Activated CD4-positive, CD25-positive, alpha-beta regulatory T cell treated with anti-CD3 and anti-CD28 coated beads, Interleukin-2, amount 50 U/mL, for 16 hours (primary cell): ENCODE measurements around the gene LASP1.

Experiments used
- DNase-seq: peaks from one replicate; pipeline ENCODE4 v3.0.0-alpha.2; 2020; ENCODE audit warnings: low read depth, low spot score

The LASP1 gene

DNA sequence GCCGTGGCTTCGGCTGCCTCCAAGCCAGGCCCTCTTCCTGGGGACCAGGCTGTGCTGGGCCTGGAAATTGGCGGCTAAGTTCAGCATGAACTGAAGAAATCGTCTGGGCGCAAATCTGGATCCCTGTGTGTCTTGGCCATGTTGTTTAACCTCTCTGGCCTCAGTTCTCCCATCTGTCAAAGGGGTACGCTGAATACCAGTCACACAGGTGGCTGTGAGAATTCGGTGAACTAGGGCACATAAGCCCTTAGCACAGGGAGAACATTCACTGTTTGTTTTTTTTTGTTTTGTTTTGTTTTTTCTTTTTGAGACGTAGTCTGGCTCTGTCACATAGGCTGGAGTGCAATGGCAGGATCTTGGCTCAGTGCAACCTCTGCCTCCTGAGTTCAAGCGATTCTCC lies 19.0 kb downstream of the LASP1 start:
- DNase-seq = no peak

DNA sequence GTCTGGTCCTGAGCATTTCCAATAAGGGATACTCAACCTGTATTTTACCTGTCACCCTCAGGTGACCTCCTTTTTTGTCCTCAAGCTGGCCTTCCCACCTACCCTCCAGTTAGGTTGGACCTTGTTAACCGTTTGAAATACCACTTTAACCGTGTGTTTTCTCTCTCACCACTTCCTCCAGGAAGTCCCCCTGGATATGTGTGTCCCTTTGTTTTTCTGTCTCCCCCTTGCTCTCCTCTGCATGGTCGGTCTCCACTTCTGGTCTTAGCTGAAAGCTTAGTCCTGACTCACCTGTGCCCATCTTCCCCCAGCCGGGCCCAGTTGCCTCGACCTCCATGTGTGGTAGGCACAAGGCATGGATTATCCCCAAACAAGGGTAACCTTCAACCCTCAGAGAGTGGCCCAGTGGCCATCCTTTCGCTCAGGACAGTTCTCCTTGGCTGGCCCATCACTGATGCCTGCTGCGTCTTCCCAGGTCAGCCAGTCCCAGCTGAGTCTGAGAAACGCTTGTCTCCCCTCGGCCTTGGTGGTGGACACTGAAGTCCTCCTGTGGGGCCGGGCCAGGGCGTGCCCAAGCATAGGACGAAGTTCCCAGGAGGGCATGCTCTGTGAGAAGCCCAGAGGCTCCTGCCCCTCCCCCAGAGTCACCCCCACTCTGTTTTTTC lies 20.0 kb downstream of the LASP1 start:
- DNase-seq = no peak

- no peak for DNase-seq
Measured at GRCh38 chr17:38890410-38890746, 20.5 kb downstream of the LASP1 start.

- DNase-seq = no peak
Measured at GRCh38 chr17:38891441-38891840, 21.6 kb downstream of the LASP1 start.

GRCh38 chr17:38892083-38892482 lies 22.2 kb downstream of the LASP1 start:
- DNase-seq = no peak

GRCh38 chr17:38892620-38893019 lies 22.8 kb downstream of the LASP1 start:
- DNase-seq = no peak

- DNase-seq = no peak
Measured at GRCh38 chr17:38893113-38893512, 23.3 kb downstream of the LASP1 start.

DNA sequence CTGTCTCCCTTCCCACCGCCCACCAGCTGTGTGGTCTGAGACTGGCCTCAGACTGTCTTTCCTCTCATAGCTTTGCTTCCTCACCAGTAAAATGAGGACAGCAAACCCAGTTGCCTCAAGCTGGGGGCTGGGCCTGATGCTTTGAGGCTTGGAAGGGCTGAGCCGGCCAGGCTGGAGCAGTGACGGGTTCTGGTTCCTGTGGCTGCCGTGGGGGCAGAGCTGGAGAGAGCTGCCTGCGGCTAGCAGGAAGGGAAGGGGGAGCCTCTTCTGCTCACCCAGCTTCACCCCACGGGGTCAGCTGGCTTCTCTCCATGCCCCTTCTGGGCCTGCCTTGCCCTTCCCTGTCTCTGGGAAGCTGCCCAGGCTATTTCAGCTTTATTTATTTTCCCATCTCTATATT lies 23.7 kb downstream of the LASP1 start:
- no peak for DNase-seq

- no peak for DNase-seq
Measured at GRCh38 chr17:38894276-38894675, 24.4 kb downstream of the LASP1 start.

GRCh38 chr17:38896346-38896954 lies 26.6 kb downstream of the LASP1 start:
- no peak for DNase-seq

DNA sequence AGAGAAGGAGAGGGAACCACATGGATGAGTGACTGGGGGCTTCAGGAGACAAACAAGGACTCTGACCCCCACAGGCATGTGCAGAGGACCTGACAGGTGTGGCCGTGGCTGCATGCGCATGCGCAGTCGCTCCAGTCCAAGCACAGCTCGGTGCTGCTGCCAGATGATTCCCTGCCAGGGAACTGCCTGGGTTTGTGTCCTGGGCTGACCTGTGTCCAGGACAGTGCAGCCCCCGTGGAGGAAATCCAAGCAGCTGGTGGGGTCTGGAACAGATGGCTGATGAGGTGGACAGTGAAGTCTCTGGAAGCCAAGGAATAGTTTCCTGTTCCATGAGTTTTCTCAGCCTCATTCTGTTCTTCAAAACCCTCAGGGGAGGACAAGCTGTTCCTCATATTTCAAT lies 27.3 kb downstream of the LASP1 start:
- no peak for DNase-seq

- no peak for DNase-seq
Measured at GRCh38 chr17:38897671-38898290, 27.9 kb downstream of the LASP1 start.

DNA sequence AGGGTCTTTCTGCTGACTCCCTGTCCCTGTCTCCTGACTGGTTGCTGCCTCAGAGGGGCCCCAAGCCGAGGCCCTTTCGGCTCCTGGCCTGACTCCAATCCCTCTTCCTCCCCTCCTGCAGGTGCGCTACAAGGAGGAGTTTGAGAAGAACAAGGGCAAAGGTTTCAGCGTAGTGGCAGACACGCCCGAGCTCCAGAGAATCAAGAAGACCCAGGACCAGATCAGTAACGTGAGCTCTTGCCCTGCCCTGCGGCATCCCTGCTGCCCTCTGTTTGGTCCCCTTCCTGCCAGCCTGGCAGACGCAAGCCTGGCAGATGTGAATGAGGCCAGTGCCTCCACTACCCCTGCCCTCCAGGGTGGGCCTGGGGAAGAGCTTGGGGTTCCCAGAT lies 28.4 kb downstream of the LASP1 start:
- DNase-seq = no peak

DNA sequence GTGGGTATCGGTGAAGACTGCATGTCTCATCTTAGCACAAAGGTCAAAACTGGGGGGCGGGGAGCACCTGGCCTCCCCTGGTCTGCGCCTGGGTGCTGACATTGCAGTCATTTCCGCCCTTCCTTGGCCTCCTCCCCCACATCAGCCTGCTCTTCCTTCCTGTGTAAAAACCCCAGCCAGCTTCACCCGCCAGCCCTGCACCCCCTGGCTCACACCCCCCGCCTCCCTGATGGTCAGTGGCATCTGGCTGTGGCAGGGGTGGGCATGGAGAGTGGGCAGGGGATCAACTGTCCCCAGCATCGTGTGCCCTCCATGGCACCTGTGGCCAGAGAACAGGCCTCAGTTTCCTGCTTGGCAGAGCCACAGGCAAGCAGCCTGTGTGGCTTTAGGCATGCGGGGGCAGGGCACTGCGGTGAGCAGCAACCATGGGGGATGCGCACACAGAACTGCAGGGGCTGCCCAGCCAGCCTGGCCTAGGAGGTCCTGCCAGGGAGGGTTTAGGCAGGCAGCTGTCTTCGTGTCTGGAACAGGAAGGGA lies 29.0 kb downstream of the LASP1 start:
- peak; percentile 73 for DNase-seq

- no peak for DNase-seq
Measured at GRCh38 chr17:38899421-38899820, 29.6 kb downstream of the LASP1 start.

GRCh38 chr17:38900978-38901656 lies 31.3 kb downstream of the LASP1 start:
- no peak for DNase-seq

GRCh38 chr17:38903404-38903803 lies 33.5 kb downstream of the LASP1 start:
- no peak for DNase-seq

- no peak for DNase-seq
Measured at GRCh38 chr17:38904892-38905291, 35.0 kb downstream of the LASP1 start.

DNA sequence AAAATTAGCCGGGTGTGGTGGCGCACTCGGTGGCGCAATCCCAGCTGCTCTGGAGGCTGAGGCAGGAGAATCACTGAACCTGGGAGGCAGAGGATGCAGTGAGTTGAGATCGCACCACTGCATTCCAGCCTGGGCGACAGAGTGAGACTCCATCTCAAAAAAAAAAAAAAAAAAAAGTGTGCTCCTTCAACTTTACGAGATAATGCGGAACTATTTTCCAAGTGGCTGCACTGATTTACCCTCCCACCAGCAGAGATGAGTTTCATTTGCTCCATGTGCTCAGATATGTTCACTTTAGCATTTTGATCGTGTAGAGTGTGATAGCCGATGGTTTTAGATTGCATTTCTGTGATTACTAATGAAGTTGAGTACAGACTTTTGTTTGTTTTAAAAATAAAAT lies 35.5 kb downstream of the LASP1 start:
- DNase-seq = no peak

- no peak for DNase-seq
Measured at GRCh38 chr17:38906460-38907228, 36.8 kb downstream of the LASP1 start.

- no peak for DNase-seq
Measured at GRCh38 chr17:38907930-38908675, 38.2 kb downstream of the LASP1 start.
